Fibroblast of lung (primary cell): ENCODE measurements around the gene CNTFR.

ENCODE experiments used
- CTCF ChIP-seq, 2 donors: IDR thresholded peaks in 1 of 2; conservative IDR thresholded peaks in 1 of 2; 1 replicate in 1 of 2; 2 replicates in 1 of 2; pipeline ENCODE4 v1.5.1; 2011 to 2012; ENCODE audit warnings: low read length in 2 of 2, control low read depth in 1 of 2, inconsistent platforms in 1 of 2, low read depth in 1 of 2, mild to moderate bottlenecking in 1 of 2
- EZH2 ChIP-seq: IDR thresholded peaks from 2 replicates; pipeline ENCODE4 v1.5.1; 2012; ENCODE audit warnings: low read length, control low read depth, mild to moderate bottlenecking; ENCODE audit errors: missing control alignments

DNA sequence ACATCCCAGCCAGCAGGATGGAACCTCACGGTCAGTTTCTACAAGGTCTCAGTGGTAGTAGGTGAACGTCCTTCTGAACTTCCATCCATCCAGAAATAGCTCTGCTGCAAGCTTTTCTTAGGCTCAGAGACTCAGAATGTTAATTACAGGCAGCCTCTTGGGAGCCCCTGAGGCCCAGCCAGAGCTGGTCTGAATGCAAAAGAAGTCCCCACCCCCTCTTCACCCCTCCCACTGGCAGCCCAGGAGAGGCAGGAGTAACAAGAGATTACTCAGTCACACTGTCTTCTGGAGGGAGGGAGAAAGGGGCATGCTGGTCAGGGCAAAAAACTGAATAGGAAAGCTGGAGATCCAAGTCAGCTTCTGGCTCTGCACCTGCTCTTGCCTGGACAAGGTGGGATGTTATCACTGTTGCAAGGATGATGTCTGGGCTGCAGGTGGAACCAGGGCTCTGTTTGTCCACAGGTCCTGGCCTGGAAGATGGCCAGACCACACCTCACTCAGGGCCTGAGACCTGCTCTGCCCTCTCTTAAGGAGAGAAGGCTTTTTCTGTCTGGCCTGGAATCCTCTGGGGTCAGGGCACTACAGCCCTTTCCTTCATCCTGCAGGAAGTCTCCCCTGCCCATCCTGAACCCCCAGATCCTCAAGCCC is 75.8 kb downstream of the CNTFR start:
- no peak for TF ChIP-seq CTCF (conservative IDR thresholded peaks at IDR 0.05 in 1 of 2, IDR thresholded peaks at IDR 0.05 in 1 of 2; ENCODE audit: low read depth in 1 of 2, low read length in 2 of 2)
- TF ChIP-seq EZH2, result no peak
